KOPT-K1 (cell line): ENCODE results near the gene NRXN3.

Experiments
- H3K27ac ChIP-seq: fragments of 200-600 bp; sonication (generic); 2 replicates; pipeline ENCODE4 v1.5.1; 2016; ENCODE audit warnings: antibody characterized with exemption, mild to moderate bottlenecking, low read depth, low read length; ENCODE audit not compliant: poor library complexity, severe bottlenecking
- H3K36me3 ChIP-seq: fragments of 200-600 bp; sonication (generic); 2 replicates; pipeline ENCODE4 v1.5.1; 2017; ENCODE audit warnings: antibody characterized with exemption, mild to moderate bottlenecking, low read length, moderate library complexity; ENCODE audit not compliant: insufficient read depth
- H3K9me3 ChIP-seq: fragments of 200-600 bp; sonication (generic); 2 replicates; pipeline ENCODE4 v1.5.1; 2017; ENCODE audit warnings: antibody characterized with exemption, low read length, mild to moderate bottlenecking; ENCODE audit not compliant: insufficient read depth, poor library complexity, severe bottlenecking

The NRXN3 gene

GRCh38 chr14:79193689-79194477 lies 1023.7 kb downstream of the NRXN3 start:
- no peak overlapping the region for H3K27ac ChIP-seq
- H3K9me3 ChIP-seq = no peaks in the 10 kb centered on the region
- no peaks in the 10 kb centered on the region for H3K36me3 ChIP-seq

- no peak overlapping the region for H3K27ac ChIP-seq
- no peaks in the 10 kb centered on the region for H3K36me3 ChIP-seq
- H3K9me3 ChIP-seq = no peaks in the 10 kb centered on the region
Observed at GRCh38 chr14:79196216-79196615, 1026.0 kb downstream of the NRXN3 start.

GRCh38 chr14:79197516-79197915 lies 1027.3 kb downstream of the NRXN3 start:
- H3K36me3 ChIP-seq = no peaks in the 10 kb centered on the region
- no peak overlapping the region for H3K27ac ChIP-seq
- no peaks in the 10 kb centered on the region for H3K9me3 ChIP-seq

GRCh38 chr14:79199217-79199616 lies 1029.0 kb downstream of the NRXN3 start:
- H3K36me3 ChIP-seq = no peaks in the 10 kb centered on the region
- H3K9me3 ChIP-seq = no peaks in the 10 kb centered on the region
- no peak overlapping the region for H3K27ac ChIP-seq

- H3K36me3 ChIP-seq = no peaks in the 10 kb centered on the region
- H3K27ac ChIP-seq = no peak overlapping the region
- H3K9me3 ChIP-seq = no peaks in the 10 kb centered on the region
Observed at GRCh38 chr14:79201564-79202207, 1031.5 kb downstream of the NRXN3 start.

GRCh38 chr14:79204591-79204990 lies 1034.4 kb downstream of the NRXN3 start:
- Histone ChIP-seq H3K9me3 (no peaks in the 10 kb centered on the region), H3K27ac (no peak overlapping the region), H3K36me3 (no peaks in the 10 kb centered on the region)

- H3K36me3 ChIP-seq = no peaks in the 10 kb centered on the region
- H3K9me3 ChIP-seq = no peaks in the 10 kb centered on the region
- H3K27ac ChIP-seq = no peak overlapping the region
Observed at GRCh38 chr14:79209418-79209817, 1039.2 kb downstream of the NRXN3 start.

GRCh38 chr14:79225815-79226214 lies 1055.6 kb downstream of the NRXN3 start:
- Histone ChIP-seq H3K27ac (no peak overlapping the region), H3K9me3 (no peaks in the 10 kb centered on the region), H3K36me3 (no peaks in the 10 kb centered on the region)

GRCh38 chr14:79229383-79229909 lies 1059.3 kb downstream of the NRXN3 start:
- Histone ChIP-seq H3K9me3 (no peaks in the 10 kb centered on the region), H3K27ac (no peak overlapping the region), H3K36me3 (no peaks in the 10 kb centered on the region)

- no peaks in the 10 kb centered on the region for H3K36me3 ChIP-seq
- H3K9me3 ChIP-seq = no peaks in the 10 kb centered on the region
- no peak overlapping the region for H3K27ac ChIP-seq
Observed at GRCh38 chr14:79242666-79243065, 1072.5 kb downstream of the NRXN3 start.

GRCh38 chr14:79246173-79246572 lies 1076.0 kb downstream of the NRXN3 start:
- Histone ChIP-seq H3K36me3 (no peaks in the 10 kb centered on the region), H3K27ac (no peak overlapping the region), H3K9me3 (no peaks in the 10 kb centered on the region)

GRCh38 chr14:79248126-79248525 lies 1078.0 kb downstream of the NRXN3 start:
- Histone ChIP-seq H3K36me3 (no peaks in the 10 kb centered on the region), H3K9me3 (no peaks in the 10 kb centered on the region), H3K27ac (no peak overlapping the region)

- no peak overlapping the region for H3K27ac ChIP-seq
- no peaks in the 10 kb centered on the region for H3K36me3 ChIP-seq
- H3K9me3 ChIP-seq = no peaks in the 10 kb centered on the region
Observed at GRCh38 chr14:79248771-79249170, 1078.6 kb downstream of the NRXN3 start.

- Histone ChIP-seq H3K27ac (no peak overlapping the region), H3K36me3 (no peaks in the 10 kb centered on the region), H3K9me3 (no peaks in the 10 kb centered on the region)
Observed at GRCh38 chr14:79251278-79251677, 1081.1 kb downstream of the NRXN3 start.

- no peaks in the 10 kb centered on the region for H3K36me3 ChIP-seq
- no peaks in the 10 kb centered on the region for H3K9me3 ChIP-seq
- H3K27ac ChIP-seq = no peak overlapping the region
Observed at GRCh38 chr14:79253576-79253975, 1083.4 kb downstream of the NRXN3 start.
